Mesenchymal stem cell (in vitro differentiated cells and primary cell): Measurements from ENCODE around the gene NECAP2.
"Not testable (repeated sequence)": the region's sequence is repeated elsewhere in the genome, so short reads cannot be mapped to it uniquely, and the experiment has no call there.

Experiments used
- DNase-seq: peaks from one replicate; pipeline ENCODE4 v3.0.0-alpha.2; 2013
- H2AFZ ChIP-seq: one replicate; pipeline ENCODE4 v1.6.1; 2013; ENCODE audit warnings: low read depth, mild to moderate bottlenecking, control low read depth, inconsistent platforms, low read length, moderate library complexity
- H2AK5ac ChIP-seq: 2 replicates; pipeline ENCODE4 v1.6.1; 2013; ENCODE audit warnings: low read length, moderate library complexity, mild to moderate bottlenecking, inconsistent platforms; ENCODE audit not compliant: severe bottlenecking
- H2BK120ac ChIP-seq: one replicate; pipeline ENCODE4 v1.6.1; 2013; ENCODE audit warnings: low read depth, mild to moderate bottlenecking, inconsistent platforms, low read length, moderate library complexity
- H2BK12ac ChIP-seq, 2 experiments: one replicate each; pipeline ENCODE4 v1.6.1; 2013; ENCODE audit warnings: inconsistent platforms in 2 of 2, low read length in 2 of 2, mild to moderate bottlenecking in 2 of 2, moderate library complexity in 2 of 2, control low read depth in 1 of 2
- H2BK15ac ChIP-seq: one replicate; pipeline ENCODE4 v1.6.1; 2013; ENCODE audit warnings: mild to moderate bottlenecking, low read depth, inconsistent platforms; ENCODE audit not compliant: poor library complexity, severe bottlenecking
- H2BK5ac ChIP-seq: 2 replicates; pipeline ENCODE4 v1.6.1; 2013; ENCODE audit warnings: low read depth, mild to moderate bottlenecking, low read length, control low read depth, inconsistent platforms; ENCODE audit not compliant: poor library complexity, severe bottlenecking
- H3K14ac ChIP-seq, 2 experiments: one replicate each; pipeline ENCODE4 v1.6.1; 2013; ENCODE audit warnings: inconsistent platforms in 2 of 2, low read length in 2 of 2, control low read depth in 1 of 2, mild to moderate bottlenecking in 1 of 2, moderate library complexity in 1 of 2
- H3K18ac ChIP-seq, 2 experiments: one replicate each; pipeline ENCODE4 v1.6.1; 2013; ENCODE audit warnings: inconsistent platforms in 2 of 2, low read length in 2 of 2, control low read depth in 1 of 2, low read depth in 1 of 2, mild to moderate bottlenecking in 1 of 2
- H3K23ac ChIP-seq, 2 experiments: one replicate each; pipeline ENCODE4 v1.6.1; 2013; ENCODE audit warnings: inconsistent platforms in 2 of 2, low read length in 2 of 2, mild to moderate bottlenecking in 2 of 2, moderate library complexity in 2 of 2, control low read depth in 1 of 2
- H3K27ac ChIP-seq: 2 replicates; pipeline ENCODE4 v1.5.1; 2013; ENCODE audit warnings: mild to moderate bottlenecking, moderate library complexity, low read length, control low read depth, inconsistent platforms; ENCODE audit not compliant: poor library complexity, severe bottlenecking
- H3K27me3 ChIP-seq, 2 experiments: 2 replicates each; pipeline versions ENCODE4 v1.6.1 to v1.7.0; 2013; ENCODE audit warnings: low read length in 2 of 2, mild to moderate bottlenecking in 2 of 2, moderate library complexity in 2 of 2, control low read depth in 1 of 2, inconsistent platforms in 1 of 2; ENCODE audit not compliant: control insufficient read depth in 1 of 2, insufficient read depth in 1 of 2
- H3K36me3 ChIP-seq, 2 experiments: 2 replicates each; pipeline versions ENCODE4 v1.6.1 to v1.7.0; 2013; ENCODE audit warnings: low read length in 2 of 2, control low read depth in 1 of 2, inconsistent platforms in 1 of 2, low read depth in 1 of 2, mild to moderate bottlenecking in 1 of 2; ENCODE audit not compliant: insufficient read depth in 2 of 2, control insufficient read depth in 1 of 2
- H3K4ac ChIP-seq, 2 experiments: one replicate each; pipeline ENCODE4 v1.6.1; 2013; ENCODE audit warnings: inconsistent platforms in 2 of 2, low read length in 2 of 2, mild to moderate bottlenecking in 2 of 2, moderate library complexity in 2 of 2, control low read depth in 1 of 2, low read depth in 1 of 2
- H3K4me1 ChIP-seq: 2 replicates; pipeline ENCODE4 v1.6.1; 2013; ENCODE audit warnings: low read depth, low read length, control low read depth; ENCODE audit not compliant: control insufficient read depth, insufficient read depth
- H3K4me2 ChIP-seq: 2 replicates; pipeline ENCODE4 v1.6.1; 2013; ENCODE audit warnings: low read length, mild to moderate bottlenecking, inconsistent platforms; ENCODE audit not compliant: poor library complexity, severe bottlenecking
- H3K4me3 ChIP-seq, 2 experiments: 2 replicates each; pipeline versions ENCODE4 v1.5.1 to v1.7.0; 2013; ENCODE audit warnings: low read length in 2 of 2, mild to moderate bottlenecking in 2 of 2, control low read depth in 1 of 2, low read depth in 1 of 2; ENCODE audit not compliant: insufficient read depth in 1 of 2
- H3K79me1 ChIP-seq: replicated peaks from 2 replicates; pipeline ENCODE4 v1.6.1; 2013; ENCODE audit warnings: mild to moderate bottlenecking, control low read depth, low read length, inconsistent platforms; ENCODE audit not compliant: poor library complexity, severe bottlenecking
- H3K9ac ChIP-seq: 2 replicates; pipeline ENCODE4 v1.7.0; 2013; ENCODE audit warnings: mild to moderate bottlenecking, low read length, moderate library complexity
- H3K9me3 ChIP-seq: 2 replicates; pipeline ENCODE4 v1.7.0; 2013; ENCODE audit warnings: mild to moderate bottlenecking, low read length; ENCODE audit not compliant: control insufficient read depth
- H4K8ac ChIP-seq: one replicate; pipeline ENCODE4 v1.6.1; 2013; ENCODE audit warnings: inconsistent platforms, mild to moderate bottlenecking, low read length, moderate library complexity
- H4K91ac ChIP-seq: one replicate; pipeline ENCODE4 v1.6.1; 2013; ENCODE audit warnings: mild to moderate bottlenecking, low read length, inconsistent platforms
- WGBS: methylation state at CpG from one replicate; pipeline ENCODE4 v1.1.7; 2013; ENCODE audit warnings: mixed read lengths; 5-methylcytosine and 5-hydroxymethylcytosine counted together

The NECAP2 gene

DNA sequence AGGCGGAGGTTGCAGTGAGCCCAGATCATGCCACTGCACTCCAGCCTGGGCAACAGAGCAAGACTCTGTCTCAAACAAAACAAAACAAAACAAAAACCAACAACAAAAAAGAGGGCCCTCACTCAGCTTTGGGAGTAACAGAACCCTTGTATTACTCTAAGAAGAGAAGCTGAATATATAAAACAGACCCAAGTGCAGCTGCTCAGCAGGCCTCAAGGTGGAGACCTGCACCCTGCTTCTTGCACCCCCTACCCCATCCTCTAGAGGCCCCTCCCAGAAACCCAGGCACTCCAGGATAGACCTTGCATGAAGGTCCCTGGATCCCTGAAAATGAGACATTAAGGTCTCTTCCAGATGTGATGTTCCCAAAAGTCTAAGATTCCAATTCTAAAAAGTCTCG is 34.4 kb downstream of the NECAP2 start:
- H3K23ac ChIP-seq, H3K4me1 ChIP-seq, H3K14ac ChIP-seq, H3K4me3 ChIP-seq, H3K9ac ChIP-seq, H3K4ac ChIP-seq, H2AK5ac ChIP-seq, H2BK12ac ChIP-seq, H2BK5ac ChIP-seq, H2BK120ac ChIP-seq, H3K18ac ChIP-seq, H2AFZ ChIP-seq, H3K27ac ChIP-seq, H3K27me3 ChIP-seq, DNase-seq, H3K4me2 ChIP-seq, H4K8ac ChIP-seq, H2BK15ac ChIP-seq, H3K79me1 ChIP-seq, H3K9me3 ChIP-seq, H4K91ac ChIP-seq: not testable (repeated sequence)
- WGBS: 100% methylated on average over 1 of the region's 2 CpGs
- H3K36me3 ChIP-seq: peaks cover 51 to 68% of the 10 kb centered on the region in 2 experiments

DNA sequence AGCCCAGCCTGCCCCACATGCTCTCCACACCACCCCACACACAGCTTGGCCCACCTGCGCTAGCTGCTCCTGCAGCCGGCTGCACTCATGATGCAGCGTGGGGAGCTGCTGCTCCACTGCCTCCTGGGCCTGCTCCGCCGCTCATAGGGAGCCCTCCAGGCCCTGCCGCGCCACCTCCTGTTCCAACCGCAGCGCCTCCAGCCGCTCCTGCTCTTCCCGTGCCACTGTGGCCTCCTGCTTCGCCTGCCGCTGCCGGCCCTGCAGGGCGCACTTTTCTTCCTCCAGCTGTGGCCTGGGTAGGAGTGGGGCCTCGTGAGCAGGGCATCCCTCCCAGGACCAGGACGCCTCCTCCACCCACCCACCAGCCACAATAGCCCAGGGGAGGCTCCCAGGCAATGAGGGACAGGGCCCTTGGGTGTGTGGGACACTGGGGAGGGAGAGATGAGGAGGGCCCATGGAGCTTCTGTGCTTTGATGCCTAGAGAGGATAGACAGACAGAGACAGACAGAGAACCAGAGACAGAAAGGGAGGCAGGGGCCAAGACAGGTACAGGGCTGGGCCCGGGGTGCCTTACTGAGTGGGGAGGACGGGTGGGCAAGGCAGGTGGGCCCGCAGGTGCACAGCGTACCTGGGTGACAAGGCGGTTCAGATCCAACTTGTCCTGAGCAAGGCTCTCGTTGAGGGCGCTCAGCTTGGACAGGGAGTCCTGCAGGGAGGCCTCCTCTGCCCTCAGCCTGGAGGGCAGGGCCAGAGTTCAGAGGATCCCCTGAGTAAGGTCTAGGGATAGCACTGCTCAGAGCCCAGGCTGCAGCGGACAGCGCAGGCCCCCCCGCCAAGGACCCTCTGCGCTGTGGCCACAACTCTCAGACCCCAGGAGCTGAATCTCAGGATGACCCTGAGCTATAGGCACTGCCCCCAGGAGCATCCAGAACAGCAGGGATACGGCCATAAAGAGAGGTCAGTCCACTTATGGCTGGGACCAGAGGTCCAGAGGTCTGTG is 35.5 kb downstream of the NECAP2 start:
- H3K27me3 ChIP-seq, H3K9ac ChIP-seq, H3K4me2 ChIP-seq, H3K23ac ChIP-seq, H2BK120ac ChIP-seq, H4K91ac ChIP-seq, H2BK15ac ChIP-seq, DNase-seq, H3K4me3 ChIP-seq, H3K14ac ChIP-seq, H4K8ac ChIP-seq, H2AFZ ChIP-seq, H3K18ac ChIP-seq, H3K27ac ChIP-seq, H2BK5ac ChIP-seq, H3K4me1 ChIP-seq, H3K79me1 ChIP-seq, H3K9me3 ChIP-seq, H3K4ac ChIP-seq, H2BK12ac ChIP-seq, H2AK5ac ChIP-seq: not testable (repeated sequence)
- peaks cover 61 to 72% of the 10 kb centered on the region in 2 experiments for H3K36me3 ChIP-seq
- WGBS: 91% methylated on average over 22 of the region's 29 CpGs

DNA sequence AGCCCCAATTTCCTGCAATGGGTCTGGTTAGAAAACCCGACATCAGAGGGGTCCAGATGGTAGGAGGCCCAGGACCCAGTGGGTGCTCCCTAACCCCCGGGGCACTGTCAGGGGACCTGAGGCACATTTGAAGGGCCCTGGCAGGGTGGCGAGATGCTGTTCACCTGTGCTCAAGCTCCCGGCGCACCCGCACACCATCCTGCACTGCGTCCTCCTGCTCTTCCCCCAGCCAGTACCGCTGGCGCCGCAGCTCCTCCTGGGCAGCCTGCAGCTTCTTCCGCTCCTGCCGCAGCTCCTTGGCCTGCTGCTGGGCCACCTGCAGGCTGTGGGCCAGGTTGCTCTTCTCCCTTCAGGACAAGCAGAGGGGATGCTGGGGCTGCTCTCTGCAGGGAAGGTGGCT is 37.6 kb downstream of the NECAP2 start:
- Histone ChIP-seq H3K9ac (no peak overlapping the region), H3K14ac (no peak overlapping the region), H2BK5ac (no peak overlapping the region), H3K18ac (no peak overlapping the region), H3K27me3 (no peaks in the 10 kb centered on the region), H3K27ac (no peak overlapping the region), H4K8ac (no peak overlapping the region), H3K4me2 (no peak overlapping the region), H3K4me1 (no peaks in the 10 kb centered on the region), H2AK5ac (no peak overlapping the region), H3K79me1 (peaks cover 6% of the 10 kb centered on the region), H2BK15ac (no peak overlapping the region), H3K36me3 (peaks cover 65 to 71% of the 10 kb centered on the region in 2 experiments), H2AFZ (no peak overlapping the region), H3K9me3 (no peaks in the 10 kb centered on the region), H2BK120ac (no peak overlapping the region), H3K4ac (no peak overlapping the region), H2BK12ac (no peak overlapping the region), H4K91ac (no peak overlapping the region), H3K23ac (no peak overlapping the region), H3K4me3 (no peak overlapping the region)
- DNase-seq: no peak
- WGBS: 95% methylated on average over 12 of the region's 12 CpGs

GRCh38 chr1:16483146-16483545 is 42.6 kb downstream of the NECAP2 start:
- H3K27me3 ChIP-seq, H3K4me1 ChIP-seq, H2BK15ac ChIP-seq, H3K14ac ChIP-seq, H3K4me2 ChIP-seq, H2BK120ac ChIP-seq, H3K18ac ChIP-seq, H2BK12ac ChIP-seq, H2AK5ac ChIP-seq, H2BK5ac ChIP-seq, H3K9me3 ChIP-seq, H3K4me3 ChIP-seq, DNase-seq, H2AFZ ChIP-seq, H3K4ac ChIP-seq, H3K23ac ChIP-seq, H4K8ac ChIP-seq, H4K91ac ChIP-seq, H3K9ac ChIP-seq, H3K27ac ChIP-seq: not testable (repeated sequence)
- WGBS: 98% methylated on average over 26 of the region's 26 CpGs
- H3K36me3 ChIP-seq: peaks cover 52 to 70% of the 10 kb centered on the region in 2 experiments
- H3K79me1 ChIP-seq: peaks cover 16% of the 10 kb centered on the region
